OCI-LY7 (cell line): ENCODE measurements around the gene SERPINA1. TPM values are rescaled to one million over a fixed set of nuclear protein-coding genes. Genes with fewer than 3 reads are reported as not detected.

Source experiments
- Bru-seq: library from RNA; stranded (reverse); fragments of 400-500 nt; gene quantifications from one replicate; lab custom pipeline; 2021; lab: Mats Ljungman, UMichigan
- BruChase-seq, 2 experiments: library from RNA; stranded (reverse); fragments of 400-500 nt; gene quantifications; one replicate each; lab custom pipeline; 2021; lab: Mats Ljungman, UMichigan
- BruUV-seq: library from RNA; stranded (reverse); fragments of 400-500 nt; replicated peaks from 2 replicates; lab custom pipeline; 2021; lab: Mats Ljungman, UMichigan
- CTCF ChIA-PET: fragments of 300-600 bp; sonication (Branson Sonifier 250); formaldehyde crosslinking; loops from one replicate; lab custom pipeline; 2022; ENCODE audit warnings: antibody characterized with exemption; ENCODE audit not compliant: unreplicated experiment; lab: Charles Lee
- POLR2A ChIA-PET: fragments of 300-600 bp; sonication (Branson Sonifier 250); formaldehyde crosslinking; loops from one replicate; lab custom pipeline; 2022; ENCODE audit warnings: antibody characterized with exemption; lab: Charles Lee
- DNase-seq: peaks from one replicate; pipeline ENCODE4 v3.0.0-alpha.2; 2015; ENCODE audit warnings: low spot score
- H2AFZ ChIP-seq: fragments of 200-600 bp; sonication (generic), shearing (Covaris generic); 2 replicates; pipeline ENCODE4 v1.6.1; 2014; ENCODE audit warnings: mild to moderate bottlenecking, antibody characterized with exemption, low read length, moderate library complexity
- H3K27ac ChIP-seq: fragments of 200-600 bp; sonication (generic); 2 replicates; pipeline ENCODE4 v1.5.1; 2014; ENCODE audit warnings: mixed run types, low read depth, mild to moderate bottlenecking, moderate library complexity, low read length, inconsistent platforms; ENCODE audit not compliant: poor library complexity, severe bottlenecking
- H3K36me3 ChIP-seq: fragments of 200-600 bp; sonication (generic); 2 replicates; pipeline ENCODE4 v1.6.1; 2014; ENCODE audit warnings: mild to moderate bottlenecking, antibody characterized with exemption, low read length, moderate library complexity, mixed read lengths; ENCODE audit not compliant: insufficient read depth
- H3K4me1 ChIP-seq: fragments of 200-600 bp; sonication (generic); 2 replicates; pipeline ENCODE4 v1.5.1; 2014; ENCODE audit warnings: mild to moderate bottlenecking, low read length; ENCODE audit not compliant: insufficient read depth, poor library complexity, severe bottlenecking
- H3K4me2 ChIP-seq: fragments of 200-600 bp; sonication (generic); 2 replicates; pipeline ENCODE4 v1.6.1; 2014; ENCODE audit warnings: mild to moderate bottlenecking, low read length
- H3K4me3 ChIP-seq: fragments of 200-600 bp; sonication (generic); 2 replicates; pipeline ENCODE4 v1.5.1; 2014; ENCODE audit warnings: mild to moderate bottlenecking, low read depth, low read length; ENCODE audit not compliant: poor library complexity, severe bottlenecking
- H3K79me2 ChIP-seq: fragments of 200-600 bp; sonication (generic); 2 replicates; pipeline ENCODE4 v1.6.1; 2016; ENCODE audit warnings: low read depth, mild to moderate bottlenecking, low read length, moderate library complexity, mixed read lengths; ENCODE audit not compliant: insufficient read depth
- H3K9me2 ChIP-seq: fragments of 200-600 bp; sonication (generic); 2 replicates; pipeline ENCODE4 v1.6.1; 2016; ENCODE audit warnings: mild to moderate bottlenecking, low read length, mixed read lengths; ENCODE audit not compliant: insufficient read depth
- H3K9me3 ChIP-seq: fragments of 200-600 bp; sonication (generic); 2 replicates; pipeline ENCODE4 v1.6.1; 2014; ENCODE audit warnings: mild to moderate bottlenecking, mixed run types, low read length, mixed read lengths
- H4K20me1 ChIP-seq: fragments of 200-600 bp; sonication (generic); 2 replicates; pipeline ENCODE4 v1.6.1; 2014; ENCODE audit warnings: mild to moderate bottlenecking, antibody characterized with exemption, low read length, moderate library complexity, mixed read lengths; ENCODE audit not compliant: insufficient read depth
- CTCF ChIP-seq: fragments of 200-600 bp; sonication (generic); conservative IDR thresholded peaks from 2 replicates; pipeline ENCODE4 v1.5.1; 2014; ENCODE audit warnings: mild to moderate bottlenecking, antibody characterized with exemption, low read length, moderate library complexity, mixed read lengths
- EZH2phosphoT487 ChIP-seq: fragments of 200-600 bp; sonication (generic); IDR thresholded peaks from 2 replicates; pipeline ENCODE4 v1.6.1; 2018; ENCODE audit warnings: low read depth, borderline replicate concordance, mild to moderate bottlenecking, mixed run types, antibody characterized with exemption, low read length, moderate library complexity, mixed read lengths
- intact Hi-C: fragments of 100-400 bp; cut with micrococcal nuclease; formaldehyde crosslinking; loops from one replicate; pipeline ENCODE4 v1.10.0; 2022; ENCODE audit not compliant: unreplicated experiment
- long read RNA-seq: library from polyadenylated mRNA; stranded (forward); transcript quantifications from one replicate; pipeline ENCODE4 v2.0.0, GENCODE V29; 2022
- total RNA-seq, 2 experiments: library from RNA; depleted of rRNA in 1 of 2; stranded (reverse); fragments of >200 nt in 1 of 2; shearing (Covaris generic) in 1 of 2; gene quantifications; 2 replicates each; pipeline ENCODE4 v1.2.3, GENCODE V29; 2014 to 2022

SERPINA1 gene
- total RNA-seq (2014; rRNA removed; shearing (Covaris generic)) (not detected in 2 replicates), total RNA-seq (2022) (not detected in 2 replicates), Bru-seq, nascent RNA (not detected), BruChase-seq, experiment 1, labeled RNA remaining after a 6-hour chase (not detected), BruChase-seq, experiment 2, labeled RNA remaining after a 2-hour chase (not detected)
- long read RNA-seq = 0 reads

GRCh38 chr14:94388384-94389103 is at the start of gene SERPINA1:
Gene SERPINA1, minus strand, starts transcription at chr14:94388602. Its CDS starts 5,365 bp downstream, at chr14:94383237.
- TF ChIP-seq CTCF (no peak), EZH2phosphoT487 (no peak)
- no peaks in the 10 kb centered on the region for H3K36me3 ChIP-seq
- no peaks in the 10 kb centered on the region for H3K4me1 ChIP-seq
- ChIA-PET CTCF (no interaction called here), POLR2A (no interaction called here)
- no peak within 1 kb of the TSS for H3K27ac ChIP-seq
- no peaks in the 10 kb centered on the region for H3K79me2 ChIP-seq
- H3K4me2 ChIP-seq = no peak within 1 kb of the TSS
- no peak within 1 kb of the TSS for H2AFZ ChIP-seq
- no peaks in the 10 kb centered on the region for H3K9me3 ChIP-seq
- no peaks in the 10 kb centered on the region for H4K20me1 ChIP-seq
- DNase-seq = no peak
- H3K4me3 ChIP-seq = no peak within 1 kb of the TSS
- no TSS peak for BruUV-seq
- intact Hi-C loops = no loop called here
- H3K9me2 ChIP-seq = no peaks in the 10 kb centered on the region

GRCh38 chr14:94428610-94429009 is 40.2 kb upstream of the SERPINA1 start:
- intact Hi-C loops = no loop called here
- H3K9me2 ChIP-seq = no peaks in the 10 kb centered on the region
- ChIA-PET CTCF (no interaction called here), POLR2A (no interaction called here)
- no peak for DNase-seq
- H3K36me3 ChIP-seq = no peaks in the 10 kb centered on the region
- no TSS peak for BruUV-seq
- H3K27ac ChIP-seq = no peak overlapping the region
- no peak overlapping the region for H3K4me3 ChIP-seq
- TF ChIP-seq CTCF (no peak), EZH2phosphoT487 (no peak)
- no peak overlapping the region for H2AFZ ChIP-seq
- no peaks in the 10 kb centered on the region for H3K79me2 ChIP-seq
- no peak overlapping the region for H3K4me2 ChIP-seq
- H3K9me3 ChIP-seq = no peaks in the 10 kb centered on the region
- no peaks in the 10 kb centered on the region for H3K4me1 ChIP-seq
- H4K20me1 ChIP-seq = no peaks in the 10 kb centered on the region
